ENCODE results near the gene CFAP99. TPM values are rescaled to one million over a fixed set of nuclear protein-coding genes. Genes with fewer than 3 reads are reported as not detected.

Gene CFAP99
- total RNA-seq, 4 donors from 2014 or later = 0.32 to 0.60 TPM; not detected in 2

DNA sequence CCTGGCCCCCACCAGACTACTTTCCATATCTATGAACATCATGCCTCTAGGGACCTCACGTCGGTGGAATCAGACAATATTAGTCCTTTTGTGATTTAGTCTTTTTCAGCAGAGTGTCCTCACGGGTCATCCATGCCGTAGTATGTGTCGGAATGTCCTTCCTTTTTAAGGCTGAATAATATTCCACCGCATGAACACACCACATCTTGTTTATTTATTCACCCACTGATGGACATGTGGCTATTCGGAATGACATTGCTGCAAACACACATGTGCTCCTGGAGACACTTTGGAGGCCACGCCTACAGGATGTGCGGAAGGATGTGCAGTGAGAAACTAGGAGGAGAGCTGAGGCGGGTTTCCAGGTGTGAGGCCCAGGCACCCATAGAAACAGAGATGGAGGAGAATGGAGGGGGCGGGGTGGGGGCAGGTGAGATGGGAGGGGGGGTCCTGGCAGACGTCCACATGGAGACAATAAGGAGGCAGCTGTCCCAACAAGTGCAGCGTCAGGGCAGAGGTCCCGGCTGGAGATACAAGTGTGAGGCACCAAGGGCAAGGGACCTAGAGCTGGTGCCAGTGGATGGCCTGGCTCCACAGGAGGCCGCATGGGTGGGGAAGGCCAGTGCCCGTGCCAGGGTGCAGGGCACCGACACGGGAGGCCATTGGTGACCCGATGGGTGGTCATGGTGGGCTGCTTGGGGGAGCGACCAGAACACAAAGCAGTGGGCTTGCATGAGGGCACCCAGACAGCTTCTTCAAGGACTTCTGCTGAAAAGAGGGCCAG lies 21.0 kb upstream of the CFAP99 start:
- TF ChIP-seq CTCF (IDR thresholded peaks at IDR 0.05) = no peak
- DNase-seq (ENCODE audit: low spot score) (no peak), ATAC-seq (ENCODE audit: low FRiP score) (no peak)

- TF ChIP-seq CTCF (IDR thresholded peaks at IDR 0.05) = no peak
- DNase-seq (ENCODE audit: low spot score) = no peak
- no peak for ATAC-seq (ENCODE audit: low FRiP score)
These were observed 19.5 kb upstream of the CFAP99 start for GRCh38 chr4:2399216-2399615.

GRCh38 chr4:2399631-2400190 lies 19.0 kb upstream of the CFAP99 start:
- DNase-seq (ENCODE audit: low spot score) = no peak
- no peak for ATAC-seq (ENCODE audit: low FRiP score)
- no peak for TF ChIP-seq CTCF (IDR thresholded peaks at IDR 0.05)

DNA sequence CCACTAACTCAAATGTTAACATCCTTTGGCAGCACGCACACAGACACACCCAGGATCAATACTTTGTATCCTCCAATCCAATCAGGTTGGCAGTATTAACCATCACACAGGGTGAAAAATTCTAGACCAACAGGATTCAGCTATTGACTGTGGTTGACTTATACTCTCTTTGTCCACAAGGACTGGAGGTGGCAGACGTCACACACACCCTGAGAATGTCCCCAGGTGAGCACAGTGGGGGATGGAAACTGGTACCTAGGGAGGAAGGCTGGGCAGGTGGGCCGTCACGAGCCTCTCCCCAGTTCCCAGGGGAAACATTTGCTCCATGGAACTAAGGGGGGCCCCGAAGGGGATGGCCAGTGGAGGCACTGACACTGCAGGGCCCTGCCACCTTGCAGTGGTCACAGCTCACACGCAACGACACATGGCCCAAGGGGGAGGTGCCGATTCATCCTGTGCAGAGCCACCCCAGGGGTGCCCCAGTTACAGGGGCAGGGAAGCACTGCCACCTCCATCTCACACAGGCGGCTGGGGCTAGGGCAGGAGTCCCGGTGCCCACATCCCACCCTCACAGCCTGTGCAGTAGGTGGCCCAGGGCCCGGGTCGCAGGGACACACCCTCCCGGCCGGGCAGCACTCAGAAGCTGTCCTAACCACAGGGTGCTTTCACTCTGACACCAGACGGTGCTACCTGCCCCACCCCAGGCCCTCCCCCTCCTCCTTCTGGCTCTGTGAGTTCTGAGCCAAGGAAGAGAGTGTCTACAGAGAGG lies 17.7 kb upstream of the CFAP99 start:
- TF ChIP-seq CTCF (IDR thresholded peaks at IDR 0.05) = no peak
- DNase-seq (ENCODE audit: low spot score) (no peak), ATAC-seq (ENCODE audit: low FRiP score) (no peak)

DNA sequence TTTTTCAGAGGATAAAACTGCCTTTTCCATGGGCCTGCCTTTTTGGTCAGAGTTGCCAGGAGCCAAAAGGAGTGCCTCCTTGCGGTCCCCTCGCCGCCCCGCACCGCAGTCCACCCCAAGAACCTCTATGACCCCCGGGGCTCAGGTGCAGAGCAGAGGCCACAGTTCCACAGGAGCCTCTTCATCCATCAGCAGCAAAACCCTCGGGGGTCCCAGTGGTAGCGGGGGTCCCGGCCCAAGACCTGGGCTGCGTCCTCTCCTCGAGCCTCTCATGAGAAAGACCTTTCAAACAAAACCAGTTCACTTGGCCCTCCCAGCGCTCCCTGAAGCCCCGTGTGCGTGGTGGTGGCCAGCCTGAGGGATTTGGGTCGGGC lies 17.2 kb upstream of the CFAP99 start:
- ATAC-seq (ENCODE audit: low FRiP score) = no peak
- TF ChIP-seq CTCF (IDR thresholded peaks at IDR 0.05) = no peak
- no peak for DNase-seq (ENCODE audit: low spot score)

- no peak for DNase-seq (ENCODE audit: low spot score)
- ATAC-seq (ENCODE audit: low FRiP score) = peak; percentile 54
- no peak for TF ChIP-seq CTCF (IDR thresholded peaks at IDR 0.05)
These were observed 16.5 kb upstream of the CFAP99 start for GRCh38 chr4:2402048-2402842.
